MM.1S (cell line): ENCODE results near the gene YBEY.

Experiments used
- CTCF ChIP-seq: fragments of 300-600 bp; sonication (generic); IDR thresholded peaks from 2 replicates; pipeline ENCODE4 v1.5.1; 2016; ENCODE audit warnings: antibody characterized with exemption, low read length, mixed read lengths
- EZH2 ChIP-seq: fragments of 300-600 bp; sonication (generic); optimal IDR thresholded peaks from 2 replicates; pipeline ENCODE3; 2017; ENCODE audit warnings: low read depth, mild to moderate bottlenecking, antibody characterized with exemption, low read length, mixed read lengths

GRCh38 chr21:46286648-46287002 is 483 bp downstream of the YBEY start:
- TF ChIP-seq CTCF (no peak), EZH2 (no peak)
